Renal cortex interstitium (tissue), 11 donors: ENCODE measurements around the gene COX6A1. TPM values are rescaled to one million over a fixed set of nuclear protein-coding genes. Genes with fewer than 3 reads are reported as not detected.
"Not testable (repeated sequence)": the region's sequence is repeated elsewhere in the genome, so short reads cannot be mapped to it uniquely, and the experiment has no call there.

Source experiments
- DNase-seq, 11 donors: peaks; one replicate each; pipeline ENCODE4 v3.0.0-alpha.2; 2013; ENCODE audit warnings: low read depth in 9 of 11, low spot score in 4 of 11; ENCODE audit errors: extremely low read depth in 1 of 11
- polyA plus RNA-seq, 3 donors: library from polyadenylated mRNA; unstranded; fragments of 120-200 nt; gene quantifications; one replicate each; pipeline ENCODE4 v1.2.1, GENCODE V29; 2013; ENCODE audit not compliant: insufficient read length in 3 of 3

Gene COX6A1
- polyA plus RNA-seq, 3 donors: 293 to 337 (median 296) TPM

DNA sequence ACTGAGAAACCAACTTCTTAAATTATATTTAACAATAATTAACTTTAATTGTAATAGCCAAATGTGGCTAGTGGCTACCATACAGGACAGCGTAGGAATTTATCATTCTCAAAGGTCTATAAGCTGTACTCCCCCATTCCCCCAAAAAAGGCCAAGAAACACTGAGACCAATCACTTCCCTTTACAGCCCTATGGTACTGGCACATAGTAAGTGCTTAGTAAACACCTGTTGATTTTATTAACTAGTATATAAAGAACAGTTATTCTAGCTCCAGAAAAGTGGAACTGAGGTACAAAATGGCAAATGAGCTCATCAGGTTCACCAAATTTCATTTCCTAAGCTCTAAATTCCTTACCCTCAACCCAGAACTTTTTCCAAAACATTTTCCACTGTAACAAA, 37.7 kb downstream of the COX6A1 start:
- DNase-seq: no peak

DNA sequence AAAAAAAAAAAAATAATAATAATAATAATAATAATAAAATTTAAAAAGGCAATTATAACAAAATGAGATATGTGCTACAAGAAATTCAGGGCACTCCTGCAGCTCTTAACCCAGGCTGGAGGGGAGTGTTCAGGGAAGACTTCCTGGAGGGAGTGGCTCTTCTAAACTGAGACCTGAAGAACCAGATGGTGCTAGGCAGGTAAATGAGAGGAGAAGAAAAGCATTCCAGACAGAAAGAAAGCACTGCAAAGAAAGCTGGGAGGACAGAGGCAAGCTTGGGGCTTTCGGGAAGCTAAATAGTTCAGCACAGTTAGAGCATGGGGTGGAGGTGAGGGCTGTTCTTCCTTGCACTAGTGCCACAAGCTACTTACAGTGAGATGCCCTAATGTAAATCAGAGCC, 41.5 kb downstream of the COX6A1 start:
- DNase-seq: no peak

- no peak for DNase-seq
Measured at GRCh38 chr12:120480211-120480610, 42.3 kb downstream of the COX6A1 start.

- DNase-seq: no peak
Measured at GRCh38 chr12:120481022-120481767, 43.3 kb downstream of the COX6A1 start.

DNA sequence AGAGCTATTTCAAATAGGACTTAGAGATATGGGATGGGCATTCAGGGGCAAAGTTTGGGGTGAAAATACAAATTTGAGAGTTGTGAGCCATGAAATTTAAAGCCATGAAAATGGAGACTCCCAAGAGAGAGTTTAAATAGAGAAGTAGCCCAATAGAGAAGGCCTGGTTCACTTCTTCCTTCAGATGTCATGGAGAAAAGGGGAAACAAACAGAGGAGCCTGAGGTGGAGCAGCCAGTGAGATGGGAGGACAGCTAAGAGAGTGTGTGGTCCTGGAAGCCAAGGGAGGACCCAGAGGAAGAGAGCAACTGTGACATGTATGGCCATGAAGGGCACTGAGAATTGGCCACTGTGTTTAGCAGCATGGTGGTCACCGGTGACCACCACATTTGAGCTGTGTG, 45.7 kb downstream of the COX6A1 start:
- no peak for DNase-seq

DNA sequence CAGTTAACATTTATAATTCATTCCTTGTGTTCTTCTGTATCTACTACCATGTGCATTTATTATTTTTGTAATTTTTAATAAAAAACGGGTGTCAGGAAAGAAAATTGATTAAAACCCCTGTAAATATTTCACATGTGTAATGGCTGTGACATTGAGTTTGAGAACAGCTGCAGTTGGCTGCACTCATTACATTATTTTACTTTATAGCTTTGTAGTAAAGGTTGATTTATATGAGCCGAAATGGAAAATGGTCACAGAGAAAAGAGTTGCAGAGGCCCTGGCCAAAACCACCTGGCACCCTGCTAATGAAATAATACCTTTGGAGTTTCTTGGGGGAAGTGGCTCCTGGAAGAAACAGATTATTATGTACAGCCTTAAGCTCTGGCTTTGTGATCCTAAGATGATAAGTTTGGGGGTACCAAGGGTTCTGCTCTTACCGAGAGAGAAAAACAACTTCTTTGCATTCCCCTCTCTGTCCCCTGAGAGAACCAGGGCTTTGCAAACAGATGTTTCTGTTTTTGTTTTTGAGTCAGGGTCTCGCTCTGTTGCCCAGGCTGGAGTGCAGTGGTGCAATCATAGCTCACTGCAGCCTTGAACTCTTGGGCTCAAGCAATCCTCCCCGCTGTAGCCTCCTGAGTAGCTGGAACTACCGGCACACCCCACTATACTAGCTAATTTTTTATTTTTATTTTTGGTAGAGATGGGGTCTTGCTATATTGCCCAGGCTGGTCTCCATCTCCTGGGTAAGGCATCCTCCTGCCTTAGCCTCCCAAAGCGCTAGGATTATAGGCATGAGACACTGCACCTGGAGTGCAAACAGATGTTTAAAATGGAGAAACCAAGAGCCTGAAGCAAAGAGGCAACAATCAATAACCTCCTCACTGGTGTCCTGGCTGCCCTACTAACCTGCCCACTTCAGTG, 48.3 kb downstream of the COX6A1 start:
- no peak for DNase-seq

DNA sequence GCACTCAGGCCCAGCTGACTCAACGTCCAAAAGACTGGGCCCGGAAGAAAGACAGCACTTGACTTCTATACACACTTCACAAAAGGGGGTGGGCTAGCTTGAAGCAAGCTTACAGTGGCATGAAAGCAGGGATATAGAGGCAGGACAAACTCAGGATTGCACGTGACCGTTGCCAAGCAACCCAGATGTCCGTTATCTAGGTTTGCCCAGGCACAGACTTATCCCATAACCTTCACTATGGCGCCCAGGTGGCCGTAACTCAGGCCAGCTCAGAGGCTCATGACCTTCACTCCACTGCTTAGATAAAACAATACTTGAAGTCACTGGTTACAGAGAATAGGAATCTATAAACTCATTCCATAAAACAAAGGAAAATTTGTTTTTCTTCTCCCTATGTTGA, 49.6 kb downstream of the COX6A1 start:
- DNase-seq: not testable (repeated sequence)

DNA sequence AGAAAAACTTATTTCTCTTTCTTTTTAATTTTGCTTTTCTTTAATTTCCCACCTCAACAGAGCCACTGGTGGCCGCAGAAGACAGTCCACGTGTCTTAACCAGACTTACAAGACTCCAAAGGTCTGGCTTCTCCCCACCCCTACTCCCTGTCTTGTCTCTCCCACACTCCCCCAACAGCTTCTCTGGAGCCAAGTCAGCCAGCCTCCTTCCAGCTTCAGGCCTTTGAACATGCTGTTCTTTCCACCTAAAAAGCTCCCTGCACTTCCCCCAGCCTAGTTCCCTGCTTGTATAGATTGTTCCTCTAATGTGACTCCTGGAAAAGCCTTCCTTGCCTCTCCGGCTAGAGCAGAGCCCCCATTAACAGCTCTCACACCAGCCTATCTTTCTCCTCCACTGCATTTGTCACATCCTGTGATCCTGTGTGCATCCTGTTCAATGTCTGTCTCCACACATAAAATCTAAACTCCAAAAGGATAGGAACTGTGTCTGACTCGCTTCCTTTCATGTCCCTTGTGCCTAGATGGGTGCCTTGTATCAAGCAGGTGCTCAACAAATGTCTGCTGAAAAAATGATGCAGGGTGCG, 50.2 kb downstream of the COX6A1 start:
- no peak for DNase-seq

DNA sequence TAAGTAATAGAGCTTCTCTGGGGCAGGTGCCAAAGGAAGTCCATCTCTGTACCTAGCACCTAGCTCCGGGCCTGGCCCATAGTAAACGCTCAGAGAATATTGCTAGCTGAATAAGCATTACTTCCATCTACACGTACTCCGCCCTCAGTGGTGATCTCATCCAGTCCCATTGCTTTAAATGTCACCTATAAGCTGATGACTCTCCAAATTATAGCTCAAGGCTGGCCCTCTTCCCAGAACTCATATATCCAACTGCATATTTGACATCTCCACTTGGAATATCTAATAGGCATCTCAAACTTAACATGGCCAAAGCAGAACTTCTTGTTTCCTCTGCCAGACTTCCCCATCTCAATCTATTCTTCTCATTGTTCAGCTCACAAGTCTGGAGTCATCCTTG, 51.1 kb downstream of the COX6A1 start:
- DNase-seq: no peak

GRCh38 chr12:120490325-120490724, 52.4 kb downstream of the COX6A1 start:
- DNase-seq: no peak

Other genes with a start within 250 kb of the COX6A1 start
- gene GCN1, start 243.4 kb upstream of the COX6A1 start, polyA plus RNA-seq: 10 to 100 TPM; 49.4 to 63.4 (median 55.9) TPM
- gene RPLP0, start 237.0 kb upstream of the COX6A1 start, polyA plus RNA-seq: 1,000 to 10,000 TPM; 2,613 to 2,905 (median 2,670) TPM
- gene PXN, start 172.4 kb upstream of the COX6A1 start, polyA plus RNA-seq: 10 to 100 TPM; 56.7 to 89.5 (median 69.5) TPM
- gene RNU4-2, start 146.2 kb upstream of the COX6A1 start, polyA plus RNA-seq: not detected
- not detected for gene RNU4-1, start 144.9 kb upstream of the COX6A1 start, polyA plus RNA-seq
- 1 to 10 TPM; 3.1 to 4.5 (median 3.6) TPM for gene SIRT4, start 135.8 kb upstream of the COX6A1 start, polyA plus RNA-seq
- gene PLA2G1B, start 110.3 kb upstream of the COX6A1 start, polyA plus RNA-seq: under 1 TPM; 0.50 to 0.91 (median 0.86) TPM
- gene MSI1, start 68.9 kb upstream of the COX6A1 start, polyA plus RNA-seq: 10 to 100 TPM; 20.9 to 27.3 (median 24.3) TPM
- 10 to 100 TPM; 35.0 to 47.6 (median 42.7) TPM for gene TRIAP1, start 8.3 kb downstream of the COX6A1 start, polyA plus RNA-seq
- gene GATC, start 8.3 kb downstream of the COX6A1 start, polyA plus RNA-seq: 10 to 100 TPM; 31.2 to 41.9 (median 38.5) TPM
- 100 to 1,000 TPM; 226 to 241 (median 238) TPM for gene SRSF9, start 31.6 kb downstream of the COX6A1 start, polyA plus RNA-seq
- 100 to 1,000 TPM; 405 to 558 (median 530) TPM for gene DYNLL1, start 58.0 kb downstream of the COX6A1 start, polyA plus RNA-seq
- 10 to 100 TPM; 62.1 to 63.6 (median 62.6) TPM for gene COQ5, start 91.0 kb downstream of the COX6A1 start, polyA plus RNA-seq
- gene RNF10, start 96.2 kb downstream of the COX6A1 start, polyA plus RNA-seq: 100 to 1,000 TPM; 191 to 262 (median 196) TPM
- 10 to 100 TPM; 48.0 to 58.1 (median 55.8) TPM for gene POP5, start 143.3 kb downstream of the COX6A1 start, polyA plus RNA-seq
- gene CABP1, start 202.5 kb downstream of the COX6A1 start, polyA plus RNA-seq: 1 to 10 TPM; 4.6 to 5.6 (median 4.7) TPM
- 100 to 1,000 TPM; 172 to 190 (median 187) TPM for gene MLEC, start 249.0 kb downstream of the COX6A1 start, polyA plus RNA-seq